Measurements from ENCODE around the gene SMYD3.
A peak's percentile ranks its signal among the peaks of the same experiment; 100 is the strongest.
"Not testable (repeated sequence)": the region's sequence is repeated elsewhere in the genome, so short reads cannot be mapped to it uniquely, and the experiment has no call there.

The SMYD3 gene

GRCh38 chr1:246083416-246083815 lies 423.7 kb downstream of the SMYD3 start:
- DNase-seq, result no peak

DNA sequence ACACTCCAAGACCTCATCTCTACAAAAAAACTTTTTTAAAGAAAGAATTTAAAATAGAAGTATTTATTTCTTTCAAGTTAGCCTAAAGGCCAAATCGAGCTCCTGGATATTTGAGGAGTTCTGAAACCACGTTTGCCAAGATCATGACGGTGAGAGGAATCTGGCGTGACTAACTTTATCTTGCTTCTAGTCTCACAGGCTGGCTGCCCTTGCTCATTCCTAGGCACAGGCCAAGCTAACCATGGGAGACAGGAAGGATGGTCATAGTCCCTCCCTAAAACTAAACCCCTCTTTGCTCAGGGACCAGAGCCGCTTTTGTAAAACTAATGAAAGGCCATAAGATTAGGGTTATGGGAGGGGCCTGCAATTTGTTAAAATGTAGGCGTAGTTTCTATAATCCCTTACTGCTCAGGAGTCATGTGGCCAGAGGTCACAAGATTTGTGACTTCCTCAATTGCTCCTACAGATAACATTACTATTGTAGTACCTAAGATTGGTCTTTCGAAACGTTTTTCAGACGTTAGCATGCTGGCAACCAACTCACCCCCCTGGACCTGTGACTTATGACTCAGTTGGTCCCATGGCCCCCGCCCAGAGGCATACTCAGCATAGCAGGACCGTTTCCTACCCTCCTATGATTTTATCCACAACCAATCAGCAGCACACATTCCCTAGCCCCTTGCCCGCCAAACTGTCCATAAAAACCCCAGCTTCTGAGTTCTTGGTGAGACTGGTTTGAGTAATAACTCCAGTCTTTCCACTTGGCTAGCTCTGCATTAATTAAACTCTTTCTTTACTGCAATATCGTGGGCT lies 425.0 kb downstream of the SMYD3 start:
- DNase-seq, result no peak

DNA sequence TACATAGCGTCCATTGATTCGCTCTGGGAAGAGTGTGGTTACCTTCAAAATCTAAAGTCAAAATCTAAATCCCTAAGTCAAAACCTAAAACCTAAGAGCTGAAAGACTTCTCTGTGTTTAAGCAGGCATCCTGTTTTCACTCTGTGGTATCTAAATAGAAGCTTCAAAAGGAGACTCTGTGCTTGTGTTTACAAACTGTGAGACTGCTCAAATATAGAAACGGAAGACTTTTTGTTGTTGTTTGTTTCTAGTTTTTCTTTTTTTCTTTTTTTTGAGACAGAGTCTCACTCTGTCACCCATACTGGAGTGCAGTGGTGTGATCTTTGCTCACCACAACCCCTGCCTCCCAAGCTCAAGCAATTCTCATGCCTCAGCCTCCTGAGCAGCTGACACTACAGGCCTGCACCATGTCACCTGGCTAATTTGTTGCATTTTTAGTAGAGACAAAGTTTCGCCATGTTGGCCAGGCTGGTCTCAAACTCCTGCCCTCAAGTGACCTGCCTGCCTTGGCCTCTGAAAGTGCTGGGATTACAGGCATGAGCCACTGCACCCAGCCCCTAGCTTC lies 425.9 kb downstream of the SMYD3 start:
- no peak for DNase-seq

- DNase-seq, result no peak
These were observed 427.0 kb downstream of the SMYD3 start for GRCh38 chr1:246080031-246080430.

GRCh38 chr1:246078888-246079252 lies 428.2 kb downstream of the SMYD3 start:
- DNase-seq, result no peak

DNA sequence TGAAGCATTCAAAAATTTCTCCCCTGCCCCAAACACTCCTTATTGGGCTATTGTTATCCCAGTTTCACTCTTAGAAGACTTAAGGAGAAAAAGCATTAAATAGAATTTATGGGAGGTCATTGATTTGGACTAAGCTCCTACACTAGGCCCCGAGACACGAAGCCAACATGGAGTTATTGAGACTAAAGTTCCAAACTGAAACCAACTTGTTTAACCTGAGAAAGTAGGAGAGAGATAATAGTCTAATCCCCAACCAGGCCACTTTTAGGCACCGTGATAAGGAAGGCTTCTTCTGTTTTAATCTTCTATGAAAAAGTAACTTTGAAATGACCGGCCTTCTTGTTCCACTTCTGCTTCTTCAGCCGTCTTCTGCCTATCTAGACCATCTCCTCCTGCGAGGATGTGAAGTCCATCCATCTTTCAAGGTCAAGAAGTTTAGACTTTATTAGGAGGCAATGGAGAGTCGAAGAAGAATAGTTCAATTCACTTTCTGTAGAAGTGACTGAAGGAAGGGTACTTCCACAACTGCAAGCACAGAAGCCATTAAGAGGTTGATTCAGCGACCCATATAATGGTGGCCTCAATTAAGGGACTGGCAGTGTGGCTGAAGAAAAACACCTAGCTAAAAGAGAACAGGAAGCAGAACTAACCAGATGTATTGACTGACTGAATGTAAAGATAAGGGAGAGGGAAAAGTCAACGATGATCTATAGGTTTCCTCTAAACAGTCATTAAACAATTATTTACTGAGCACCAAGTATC lies 428.8 kb downstream of the SMYD3 start:
- DNase-seq, result no peak

GRCh38 chr1:246077476-246077875 lies 429.6 kb downstream of the SMYD3 start:
- DNase-seq, result no peak

- no peak for DNase-seq
These were observed 432.7 kb downstream of the SMYD3 start for GRCh38 chr1:246074421-246074820.

DNA sequence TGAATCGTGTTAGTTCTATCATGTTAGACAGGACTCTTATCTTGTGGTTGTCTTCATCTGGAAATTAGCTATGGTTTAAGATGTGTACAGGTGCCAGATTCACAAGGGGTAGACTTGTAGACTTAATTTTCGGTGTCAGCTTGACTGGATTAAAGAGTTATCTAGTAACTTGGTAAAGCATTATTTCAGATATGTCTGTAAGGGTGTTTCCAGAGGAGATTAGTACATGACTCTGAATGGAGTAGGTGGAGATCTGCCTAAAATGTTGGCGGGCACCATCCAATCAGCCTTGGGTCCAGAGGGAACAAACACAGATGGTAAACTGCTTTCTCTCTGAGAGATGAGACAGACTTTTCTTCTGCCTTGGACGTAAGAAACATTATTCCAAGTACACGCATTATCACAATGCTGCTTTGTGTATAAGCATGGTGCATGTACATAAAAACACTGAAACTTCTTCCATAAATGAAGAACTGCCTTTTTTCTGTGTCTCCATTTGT lies 434.6 kb downstream of the SMYD3 start:
- DNase-seq, result peak in 1 of 2 experiments; percentile 53

DNA sequence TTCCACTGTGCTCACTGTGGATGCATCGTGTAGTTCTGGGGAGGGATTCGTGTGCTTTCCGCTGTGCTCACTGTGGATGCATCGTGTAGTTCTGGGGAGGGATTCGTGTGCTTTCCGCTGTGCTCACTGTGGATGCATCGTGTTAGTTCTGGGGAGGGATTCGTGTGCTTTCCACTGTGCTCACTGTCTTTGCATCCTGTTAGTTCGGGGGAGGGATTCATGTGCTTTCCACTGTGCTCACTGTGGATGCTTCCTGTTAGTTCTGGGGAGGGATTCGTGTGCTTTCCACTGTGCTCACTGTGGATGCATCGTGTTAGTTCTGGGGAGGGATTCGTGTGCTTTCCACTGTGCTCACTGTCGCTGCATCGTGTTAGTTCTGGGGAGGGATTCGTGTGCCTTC lies 435.1 kb downstream of the SMYD3 start:
- not testable (repeated sequence) for DNase-seq

DNA sequence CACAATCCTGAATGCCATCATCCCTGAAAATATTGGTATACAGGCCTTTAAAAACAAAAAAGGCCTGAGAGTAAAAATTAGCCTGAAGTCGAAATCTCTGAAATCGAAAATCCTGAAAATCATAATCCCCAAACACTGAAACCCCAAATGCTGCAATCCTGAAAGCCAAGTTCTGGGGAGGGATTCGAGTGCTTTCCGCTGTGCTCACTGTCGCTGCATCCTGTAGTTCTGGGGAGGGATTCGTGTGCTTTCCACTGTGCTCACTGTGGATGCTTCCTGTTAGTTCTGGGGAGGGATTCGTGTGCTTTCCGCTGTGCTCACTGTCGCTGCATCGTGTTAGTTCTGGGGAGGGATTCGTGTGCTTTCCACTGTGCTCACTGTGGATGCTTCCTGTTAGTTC lies 435.5 kb downstream of the SMYD3 start:
- not testable (repeated sequence) for DNase-seq

- DNase-seq, result no peak
These were observed 437.5 kb downstream of the SMYD3 start for GRCh38 chr1:246069581-246069980.

DNA sequence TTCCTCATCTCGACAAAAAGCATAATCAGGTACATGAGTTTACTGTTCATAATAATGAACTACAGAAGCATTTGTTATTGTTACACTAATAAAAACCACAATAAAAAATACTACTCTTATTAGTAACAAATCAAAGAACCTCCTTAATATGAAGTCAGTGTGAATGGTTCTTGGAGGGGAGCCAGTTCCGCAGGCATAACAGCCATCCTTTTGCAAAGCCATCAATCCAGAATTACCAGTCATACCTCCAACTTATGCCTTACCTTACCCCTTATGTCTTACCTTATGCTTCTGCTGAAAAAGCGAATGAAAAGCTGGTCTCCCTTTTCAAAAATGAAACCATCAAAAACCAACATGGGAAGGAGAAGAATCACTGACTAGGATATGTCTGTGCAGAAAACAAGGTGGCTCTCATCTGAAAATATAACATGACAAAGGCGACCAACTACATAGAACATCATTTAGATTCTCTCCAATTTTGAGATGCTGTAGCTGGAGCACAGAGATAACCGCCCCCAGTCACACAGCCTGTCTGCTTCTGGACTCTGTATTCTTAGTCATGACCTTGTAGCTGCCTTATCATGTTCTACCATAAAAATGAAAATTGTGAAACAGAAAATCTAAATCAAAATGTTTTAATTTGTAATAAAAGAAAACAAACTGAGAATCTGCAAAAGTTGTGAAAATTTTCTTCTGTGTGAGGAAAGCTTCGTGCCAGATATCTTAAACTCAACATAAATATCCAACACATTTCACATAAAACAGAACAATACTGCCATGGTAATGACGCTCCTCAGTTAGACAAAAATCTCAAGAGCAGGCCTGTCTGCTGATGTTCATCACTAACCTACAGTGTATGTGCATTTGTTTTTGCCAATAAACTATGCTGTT lies 438.2 kb downstream of the SMYD3 start:
- DNase-seq, result no peak

DNA sequence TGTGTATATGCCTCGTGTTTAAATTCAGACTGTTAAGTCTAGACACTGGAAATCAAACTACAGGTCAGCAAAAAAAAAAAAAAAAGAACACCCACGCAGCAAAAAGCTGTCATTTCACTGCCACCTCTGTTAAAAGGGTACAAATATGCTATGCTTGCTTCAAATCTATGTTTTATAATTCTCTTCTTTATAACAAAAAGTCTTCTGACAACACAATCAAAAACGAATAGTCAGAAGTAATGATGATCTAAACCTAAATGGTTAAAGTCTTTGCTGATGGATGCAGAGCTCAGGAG lies 438.9 kb downstream of the SMYD3 start:
- DNase-seq, result no peak

DNA sequence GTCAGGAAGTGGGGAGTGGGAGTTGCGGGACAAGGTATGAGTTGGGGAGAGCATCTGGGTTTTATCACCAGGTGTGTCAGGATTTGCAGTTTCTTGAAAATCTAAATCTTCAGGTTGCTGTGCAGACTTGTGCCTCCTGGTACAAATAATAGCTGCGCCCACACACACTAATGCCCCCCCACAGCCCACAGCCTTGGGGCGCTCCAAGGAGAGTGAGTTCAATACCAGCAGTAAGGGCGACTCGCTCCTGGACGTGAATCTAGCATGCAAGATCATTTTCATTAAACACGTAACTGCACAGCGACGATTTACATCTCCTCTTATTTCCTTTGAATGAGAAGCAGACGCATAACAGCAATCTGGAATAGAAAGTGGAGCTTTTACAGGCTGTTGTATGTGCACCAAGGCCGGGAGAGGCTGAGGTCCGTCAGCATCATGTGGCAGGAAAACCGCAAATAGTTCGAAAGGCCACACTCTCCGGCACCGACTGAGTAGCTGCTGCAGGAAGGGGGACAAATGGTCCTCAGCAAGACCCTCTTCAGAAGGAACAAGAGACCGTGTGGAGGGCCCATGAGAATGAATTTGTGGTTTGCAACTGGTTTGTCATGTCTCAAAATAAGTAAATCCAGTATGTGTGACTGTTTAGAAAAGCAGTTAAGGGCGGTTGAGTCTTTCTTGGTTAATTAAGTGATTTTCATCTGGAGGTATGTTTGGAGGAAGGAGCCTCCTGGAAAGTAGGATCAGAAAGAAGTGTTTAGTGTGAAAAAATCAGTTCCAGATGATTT lies 439.5 kb downstream of the SMYD3 start:
- no peak for DNase-seq

GRCh38 chr1:246066573-246066972 lies 440.5 kb downstream of the SMYD3 start:
- no peak for DNase-seq

GRCh38 chr1:246065592-246065991 lies 441.5 kb downstream of the SMYD3 start:
- DNase-seq, result no peak

GRCh38 chr1:246064891-246065290 lies 442.2 kb downstream of the SMYD3 start:
- DNase-seq, result no peak

DNA sequence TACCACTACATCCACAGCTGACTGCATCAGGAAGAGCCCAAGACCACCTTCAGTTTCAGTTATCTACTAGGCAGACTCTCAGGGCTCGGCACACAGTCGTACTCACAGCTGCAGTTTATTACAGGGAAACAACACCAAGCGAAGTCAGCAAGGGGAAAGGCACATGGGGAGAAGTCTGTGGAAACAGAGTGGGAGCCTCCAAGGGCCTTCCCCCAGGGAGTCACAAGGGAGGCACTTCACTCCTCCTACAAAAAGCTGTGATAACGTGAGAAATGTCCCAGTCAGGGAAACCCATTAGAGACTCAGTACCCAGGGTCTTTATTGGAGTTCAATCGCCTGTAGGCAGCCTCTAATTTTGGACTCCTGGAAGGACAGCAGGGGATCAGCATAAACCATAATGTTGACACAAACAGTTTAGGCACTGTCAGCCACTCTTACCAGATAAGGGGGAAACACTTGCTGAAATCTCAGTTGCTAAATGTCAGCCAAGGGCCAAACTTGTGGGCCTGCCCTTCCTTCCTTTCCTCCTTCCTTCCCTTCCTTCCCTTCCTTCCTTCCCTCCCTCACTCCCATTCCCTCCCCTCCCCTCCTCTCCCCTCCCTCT lies 444.0 kb downstream of the SMYD3 start:
- DNase-seq, result no peak

DNA sequence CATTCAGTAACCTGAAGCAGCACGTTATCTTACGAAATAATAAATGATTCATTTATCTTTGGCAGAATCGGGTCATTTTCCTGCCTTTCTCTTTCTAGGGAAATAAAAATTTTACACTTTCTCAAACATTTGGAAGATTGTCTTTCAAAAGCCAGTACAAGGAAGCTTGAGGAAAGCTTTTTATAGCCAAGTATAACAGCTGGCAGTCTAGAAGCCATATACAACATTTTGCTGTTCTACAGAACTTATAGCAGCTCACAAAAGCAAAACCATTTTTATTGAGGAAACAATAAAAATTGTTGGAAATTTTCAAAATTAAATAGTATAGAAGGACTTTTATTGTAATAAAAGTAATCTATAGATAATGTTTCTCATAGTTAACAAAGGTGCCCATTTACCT lies 448.6 kb downstream of the SMYD3 start:
- DNase-seq, result no peak

- DNase-seq, result no peak
These were observed 454.5 kb downstream of the SMYD3 start for GRCh38 chr1:246052603-246053002.

Data from cerebellar nuclear complex (tissue), 1 donor.